ENCODE measurements around the gene RPL37. TPM values are rescaled to one million over a fixed set of nuclear protein-coding genes. Genes with fewer than 3 reads are reported as not detected.

Gene RPL37
- total RNA-seq, 2 donors from 2014 or later: 1,411 to 1,439 TPM

- Mint-ChIP-seq H3K27ac (peak overlapping the region; percentile 99), H3K36me3 (ENCODE audit: low read depth) (peaks cover 54% of the 10 kb centered on the region), H3K4me1 (peaks cover 39% of the 10 kb centered on the region), H3K4me3 (peak overlapping the region; percentile 97), H3K9me3 (no peaks in the 10 kb centered on the region), H3K27me3 (ENCODE audit: insufficient read depth) (no peaks in the 10 kb centered on the region)
- no peak for DNase-seq
- Histone ChIP-seq H3K4me3 (ENCODE audit: low read length) (peak overlapping the region; percentile 99), H3K36me3 (ENCODE audit: control insufficient read depth, insufficient read depth, low read length) (peaks cover 52% of the 10 kb centered on the region), H3K4me1 (ENCODE audit: control insufficient read depth, insufficient read depth, low read length) (peaks cover 8% of the 10 kb centered on the region), H3K27me3 (ENCODE audit: control insufficient read depth, insufficient read depth, low read length, poor library complexity, severe bottlenecking) (no peaks in the 10 kb centered on the region), H3K9me3 (ENCODE audit: control insufficient read depth, low read length) (no peaks in the 10 kb centered on the region), H3K9ac (ENCODE audit: extremely low read depth, low read length, poor library complexity, severe bottlenecking) (peak overlapping the region; percentile 98), H3K27ac (ENCODE audit: low read depth, low read length) (peak overlapping the region; percentile 93)
- 1% methylated on average over 19 to 21 of the region's 21 CpGs for WGBS, 2 experiments (ENCODE audit: insufficient coverage in 1 of 2, insufficient read length in 1 of 2)
- TF ChIP-seq CTCF (conservative IDR thresholded peaks at IDR 0.05): no peak
Observed at GRCh38 chr5:40834391-40834848, 602 bp downstream of the RPL37 start.

- Mint-ChIP-seq H3K27ac (peak overlapping the region; percentile 99), H3K9me3 (no peaks in the 10 kb centered on the region), H3K36me3 (ENCODE audit: low read depth) (peaks cover 61% of the 10 kb centered on the region), H3K27me3 (ENCODE audit: insufficient read depth) (no peaks in the 10 kb centered on the region), H3K4me3 (peak overlapping the region; percentile 97), H3K4me1 (peaks cover 45% of the 10 kb centered on the region)
- Histone ChIP-seq H3K36me3 (ENCODE audit: control insufficient read depth, insufficient read depth, low read length) (peaks cover 59% of the 10 kb centered on the region), H3K4me1 (ENCODE audit: control insufficient read depth, insufficient read depth, low read length) (peaks cover 8% of the 10 kb centered on the region), H3K9ac (ENCODE audit: extremely low read depth, low read length, poor library complexity, severe bottlenecking) (peak overlapping the region; percentile 98), H3K9me3 (ENCODE audit: control insufficient read depth, low read length) (no peaks in the 10 kb centered on the region), H3K27ac (ENCODE audit: low read depth, low read length) (no peak overlapping the region), H3K27me3 (ENCODE audit: control insufficient read depth, insufficient read depth, low read length, poor library complexity, severe bottlenecking) (no peaks in the 10 kb centered on the region), H3K4me3 (ENCODE audit: low read length) (peak overlapping the region; percentile 99)
- no peak for DNase-seq
- 34 to 37% methylated on average over 10 to 13 of the region's 13 CpGs for whole genome bisulfite sequencing, 2 experiments (ENCODE audit: insufficient coverage in 1 of 2, insufficient read length in 1 of 2)
- TF ChIP-seq CTCF (conservative IDR thresholded peaks at IDR 0.05): no peak
Observed at GRCh38 chr5:40833712-40834229, 1.3 kb downstream of the RPL37 start.

- 94% methylated on average over 4 of the region's 4 CpGs for WGBS, 2 experiments (ENCODE audit: insufficient coverage in 1 of 2, insufficient read length in 1 of 2)
- no peak for DNase-seq
- no peaks in the 10 kb centered on the region for H3K9me3 Mint-ChIP-seq
- H3K4me3 Mint-ChIP-seq: peak overlapping the region; percentile 97
- Histone ChIP-seq H3K9me3 (ENCODE audit: control insufficient read depth, low read length) (no peaks in the 10 kb centered on the region), H3K4me3 (ENCODE audit: low read length) (peak overlapping the region; percentile 99), H3K9ac (ENCODE audit: extremely low read depth, low read length, poor library complexity, severe bottlenecking) (no peak overlapping the region), H3K27me3 (ENCODE audit: control insufficient read depth, insufficient read depth, low read length, poor library complexity, severe bottlenecking) (no peaks in the 10 kb centered on the region), H3K4me1 (ENCODE audit: control insufficient read depth, insufficient read depth, low read length) (peaks cover 15% of the 10 kb centered on the region), H3K27ac (ENCODE audit: low read depth, low read length) (no peak overlapping the region), H3K36me3 (ENCODE audit: control insufficient read depth, insufficient read depth, low read length) (peaks cover 73% of the 10 kb centered on the region)
- TF ChIP-seq CTCF (conservative IDR thresholded peaks at IDR 0.05): no peak
- H3K27me3 Mint-ChIP-seq (ENCODE audit: insufficient read depth): no peaks in the 10 kb centered on the region
- peaks cover 75% of the 10 kb centered on the region for H3K36me3 Mint-ChIP-seq (ENCODE audit: low read depth)
- H3K27ac Mint-ChIP-seq: peak overlapping the region; percentile 90
- peaks cover 58% of the 10 kb centered on the region for H3K4me1 Mint-ChIP-seq
Observed at GRCh38 chr5:40832345-40832744, 2.7 kb downstream of the RPL37 start.
